ENCODE results near the gene GAS1. TPM values are rescaled to one million over a fixed set of nuclear protein-coding genes. Genes with fewer than 3 reads are reported as not detected.

GAS1 gene
- total RNA-seq (10 to 100 TPM in 5 of 10 donors, 1 to 10 TPM in 5; 3.2 to 26.3 (median 10.3) TPM), polyA plus RNA-seq (10 to 100 TPM in 1 of 2 donors, 1 to 10 TPM in 1; 10.0 to 11.2 TPM)
- long read RNA-seq, donor 1, transcript GAS1-201 (1 exons, 2,827 nt) = major isoform, 85 of 85 reads
- long read RNA-seq, donor 1, partial matches to known transcripts = 0 of 85 reads
- long read RNA-seq, donor 1, other reads (novel, unspliced or antisense) = 0 of 85 reads
- long read RNA-seq, donor 2, transcript GAS1-201 (1 exons, 2,827 nt) = major isoform, 37 of 37 reads
- long read RNA-seq, donor 2, partial matches to known transcripts = 0 of 37 reads
- long read RNA-seq, donor 2, other reads (novel, unspliced or antisense) = 0 of 37 reads
- long read RNA-seq, donor 3, transcript GAS1-201 (1 exons, 2,827 nt) = major isoform, 6 of 6 reads
- long read RNA-seq, donor 3, partial matches to known transcripts = 0 of 6 reads
- long read RNA-seq, donor 3, other reads (novel, unspliced or antisense) = 0 of 6 reads

- Histone ChIP-seq H3K4me1 (peaks cover 0 to 42% (median 12%) of the 10 kb centered on the region in 9 donors), H3K4me3 (peak within 1 kb of the TSS; percentile 65 to 96 (median 85)), H3K27me3 (peaks cover 0 to 36% (median 0%) of the 10 kb centered on the region in 7 donors), H3K9me3 (peaks cover 0 to 5% (median 0%) of the 10 kb centered on the region in 11 donors), H3K27ac (peak within 1 kb of the TSS; percentile 88 to 97 (median 92)), H3K36me3 (no peaks in the 10 kb centered on the region)
- DNase-seq = peak; percentile 85
- intact Hi-C loops (cut with DNase I) = loop anchor here in 8 of 10 donors (1.0 to 10.0 kb wide), 9 partner anchors 200 to 463 kb away; no protein-coding TSS in a partner anchor
- peak; percentile 87 to 97 (median 95) for ATAC-seq
- 0 to 1% methylated on average over 88 to 89 of the region's 89 CpGs for WGBS, 2 donors
- TF ChIP-seq CTCF (IDR thresholded peaks at IDR 0.05) = no peak
Observed at GRCh38 chr9:86947146-86948073, at the start of gene GAS1. GAS1 (minus strand) TSS chr9:86947506; CDS start chr9:86946779, 727 bp downstream.

- DNase-seq (no peak), ATAC-seq (no peak)
- no peak for TF ChIP-seq CTCF (IDR thresholded peaks at IDR 0.05)
- Histone ChIP-seq H3K36me3 (no peaks in the 10 kb centered on the region), H3K27ac (no peak overlapping the region), H3K4me1 (no peaks in the 10 kb centered on the region), H3K27me3 (peaks cover 0 to 6% (median 0%) of the 10 kb centered on the region in 7 donors), H3K9me3 (no peaks in the 10 kb centered on the region), H3K4me3 (no peak overlapping the region)
- 28 to 29% methylated on average over 1 of the region's 1 CpG for WGBS, 2 donors
- intact Hi-C loops (cut with DNase I) = no loop called here
Observed at GRCh38 chr9:86994231-86994630, 46.9 kb upstream of the GAS1 start.

GRCh38 chr9:86993830-86994229 is 46.5 kb upstream of the GAS1 start:
- intact Hi-C loops (cut with DNase I) = no loop called here
- DNase-seq (no peak), ATAC-seq (no peak)
- Histone ChIP-seq H3K27me3 (peaks cover 0 to 6% (median 0%) of the 10 kb centered on the region in 7 donors), H3K4me1 (no peaks in the 10 kb centered on the region), H3K9me3 (no peaks in the 10 kb centered on the region), H3K36me3 (no peaks in the 10 kb centered on the region), H3K4me3 (no peak overlapping the region), H3K27ac (no peak overlapping the region)
- no peak for TF ChIP-seq CTCF (IDR thresholded peaks at IDR 0.05)

GRCh38 chr9:86991077-86991476 is 43.8 kb upstream of the GAS1 start:
- Histone ChIP-seq H3K9me3 (no peaks in the 10 kb centered on the region), H3K4me1 (no peaks in the 10 kb centered on the region), H3K4me3 (no peak overlapping the region), H3K36me3 (no peaks in the 10 kb centered on the region), H3K27ac (no peak overlapping the region), H3K27me3 (peaks cover 0 to 6% (median 0%) of the 10 kb centered on the region in 7 donors)
- WGBS, 2 donors = 68 to 81% methylated on average over 4 of the region's 4 CpGs
- DNase-seq = no peak
- intact Hi-C loops (cut with DNase I) = no loop called here
- no peak for TF ChIP-seq CTCF (IDR thresholded peaks at IDR 0.05)
- no peak for ATAC-seq
